Fibroblast of mammary gland (primary cell): ENCODE measurements around the gene PLCG2.

ENCODE experiments used
- DNase-seq: peaks from one replicate; pipeline ENCODE4 v3.0.0-alpha.2; 2010; ENCODE audit warnings: low read depth
- H3K4me3 ChIP-seq: 2 replicates; pipeline ENCODE4 v1.5.1; 2011; ENCODE audit warnings: low read depth, mild to moderate bottlenecking, low read length, moderate library complexity; ENCODE audit not compliant: control insufficient read depth
- TF ChIP-seq, protein P1 (sequence below): conservative IDR thresholded peaks from 2 replicates; pipeline ENCODE4 v1.5.1; 2011; ENCODE audit warnings: low read depth, low read length, inconsistent platforms; ENCODE audit not compliant: control insufficient read depth, insufficient read depth

Gene PLCG2

DNA sequence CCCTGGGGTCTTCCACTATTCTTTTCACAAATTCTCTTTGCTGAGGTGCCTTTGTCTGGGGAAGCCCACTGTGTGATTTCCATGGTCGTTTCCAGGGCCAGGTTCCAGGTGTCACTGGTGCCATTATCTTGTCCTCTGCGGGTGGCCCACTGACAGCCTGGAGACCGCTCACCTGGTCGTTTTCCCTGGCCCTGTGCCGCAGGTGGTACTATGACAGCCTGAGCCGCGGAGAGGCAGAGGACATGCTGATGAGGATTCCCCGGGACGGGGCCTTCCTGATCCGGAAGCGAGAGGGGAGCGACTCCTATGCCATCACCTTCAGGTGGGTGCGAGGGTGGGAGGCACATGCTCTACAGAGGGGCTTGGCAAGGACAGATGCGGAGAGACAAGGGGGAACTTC is 133.3 kb downstream of the PLCG2 start:
- TF ChIP-seq, protein P1, sequence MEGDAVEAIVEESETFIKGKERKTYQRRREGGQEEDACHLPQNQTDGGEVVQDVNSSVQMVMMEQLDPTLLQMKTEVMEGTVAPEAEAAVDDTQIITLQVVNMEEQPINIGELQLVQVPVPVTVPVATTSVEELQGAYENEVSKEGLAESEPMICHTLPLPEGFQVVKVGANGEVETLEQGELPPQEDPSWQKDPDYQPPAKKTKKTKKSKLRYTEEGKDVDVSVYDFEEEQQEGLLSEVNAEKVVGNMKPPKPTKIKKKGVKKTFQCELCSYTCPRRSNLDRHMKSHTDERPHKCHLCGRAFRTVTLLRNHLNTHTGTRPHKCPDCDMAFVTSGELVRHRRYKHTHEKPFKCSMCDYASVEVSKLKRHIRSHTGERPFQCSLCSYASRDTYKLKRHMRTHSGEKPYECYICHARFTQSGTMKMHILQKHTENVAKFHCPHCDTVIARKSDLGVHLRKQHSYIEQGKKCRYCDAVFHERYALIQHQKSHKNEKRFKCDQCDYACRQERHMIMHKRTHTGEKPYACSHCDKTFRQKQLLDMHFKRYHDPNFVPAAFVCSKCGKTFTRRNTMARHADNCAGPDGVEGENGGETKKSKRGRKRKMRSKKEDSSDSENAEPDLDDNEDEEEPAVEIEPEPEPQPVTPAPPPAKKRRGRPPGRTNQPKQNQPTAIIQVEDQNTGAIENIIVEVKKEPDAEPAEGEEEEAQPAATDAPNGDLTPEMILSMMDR = no peak
- DNase-seq = no peak
- H3K4me3 ChIP-seq = no peak overlapping the region

DNA sequence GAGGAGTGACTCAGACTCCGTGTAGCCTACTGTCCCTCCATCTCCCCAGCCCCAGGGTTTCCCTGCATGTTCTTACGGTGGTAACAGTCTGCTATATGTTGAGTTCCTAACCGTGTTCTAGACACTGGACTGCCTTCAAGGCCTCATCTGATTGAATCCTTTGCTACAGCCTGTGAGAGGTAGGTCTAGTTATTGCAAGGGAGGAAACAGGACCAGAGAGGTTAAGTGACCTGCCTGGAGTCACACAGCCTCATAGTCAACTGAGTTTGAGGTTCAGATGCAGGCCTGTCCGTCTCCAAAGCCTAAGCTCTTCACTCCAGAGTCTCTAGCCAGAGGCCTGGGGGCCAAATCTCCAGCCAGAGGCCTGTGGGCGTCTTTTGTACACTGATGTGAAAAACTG is 134.1 kb downstream of the PLCG2 start:
- DNase-seq = no peak
- no peak overlapping the region for H3K4me3 ChIP-seq
- TF ChIP-seq, protein P1 = no peak

GRCh38 chr16:81917375-81917774 is 138.3 kb downstream of the PLCG2 start:
- H3K4me3 ChIP-seq = no peak overlapping the region
- no peak for DNase-seq
- TF ChIP-seq, protein P1 = no peak

GRCh38 chr16:81918927-81919326 is 139.8 kb downstream of the PLCG2 start:
- DNase-seq = no peak
- TF ChIP-seq, protein P1 = no peak
- H3K4me3 ChIP-seq = no peak overlapping the region

- DNase-seq = no peak
- no peak overlapping the region for H3K4me3 ChIP-seq
- TF ChIP-seq, protein P1 = no peak
These were observed 141.4 kb downstream of the PLCG2 start for GRCh38 chr16:81920498-81920897.

DNA sequence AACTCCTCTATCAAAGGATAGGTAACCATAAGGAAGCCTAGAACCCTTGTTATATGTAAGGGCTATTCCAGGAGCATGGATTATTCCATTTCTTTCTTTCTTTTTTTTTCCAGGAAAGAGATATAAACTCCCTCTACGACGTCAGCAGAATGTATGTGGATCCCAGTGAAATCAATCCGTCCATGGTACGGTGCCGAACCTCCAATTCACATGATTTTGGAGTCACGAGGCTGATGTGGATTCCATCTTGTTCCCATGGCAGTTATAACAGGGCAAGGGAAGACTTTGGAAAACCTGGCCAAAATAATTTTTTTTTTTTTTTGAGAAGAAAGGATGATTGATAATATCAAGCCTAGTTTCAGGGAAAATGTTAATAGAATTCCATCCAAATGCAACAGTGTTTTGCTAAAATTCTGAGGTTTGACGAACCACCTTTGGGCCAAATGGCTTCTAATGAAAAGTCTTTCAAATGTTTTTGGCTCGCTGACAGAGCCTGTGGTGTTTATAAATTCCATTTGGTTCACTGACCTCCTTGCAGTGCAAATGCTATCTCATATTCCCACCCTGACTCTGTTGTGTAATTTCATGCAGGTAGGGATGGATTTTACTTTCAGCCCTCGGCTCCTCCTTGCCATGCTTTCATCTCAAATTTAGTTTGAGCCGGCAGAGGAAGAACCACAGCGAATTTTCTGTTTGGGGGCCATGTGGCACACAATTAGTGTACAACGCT is 142.2 kb downstream of the PLCG2 start:
- no peak for DNase-seq
- H3K4me3 ChIP-seq = no peak overlapping the region
- TF ChIP-seq, protein P1 = no peak
